K562 (cell line): ENCODE measurements around the gene ROM1. TPM values are rescaled to one million over a fixed set of nuclear protein-coding genes. Genes with fewer than 3 reads are reported as not detected.

Experiments used
- ARID1B ChIP-seq: fragments of 450-650 bp; IDR thresholded peaks from 2 replicates; pipeline ENCODE4 v1.6.1; 2016; ENCODE audit warnings: antibody characterized with exemption, mild to moderate bottlenecking, inconsistent platforms
- CHD4 ChIP-seq: fragments of 200-600 bp; sonication (generic); IDR thresholded peaks from 3 replicates; pipeline ENCODE4 v1.6.1; 2012; ENCODE audit warnings: low read depth, mild to moderate bottlenecking, mixed read lengths, low read length, inconsistent platforms; ENCODE audit not compliant: insufficient read depth, insufficient replicate concordance, poor library complexity, severe bottlenecking
- CREB1 ChIP-seq, 2 experiments: sonication (generic) in 1 of 2; formaldehyde crosslinking in 1 of 2; IDR thresholded peaks; 2 replicates each; pipeline versions ENCODE4 v1.6.1 to v1.8.0; 2012 to 2022; ENCODE audit warnings: inconsistent platforms in 1 of 2, mild to moderate bottlenecking in 1 of 2, missing genetic modification reagents in 1 of 2, moderate library complexity in 1 of 2
- E2F5 ChIP-seq: sonication (generic); formaldehyde crosslinking; IDR thresholded peaks from 2 replicates; pipeline ENCODE4 v1.8.0; 2022; ENCODE audit warnings: mild to moderate bottlenecking, missing genetic modification reagents
- ERF ChIP-seq: fragments of 450-650 bp; formaldehyde crosslinking; IDR thresholded peaks from 2 replicates; pipeline ENCODE4 v1.4.0; 2020; ENCODE audit warnings: mild to moderate bottlenecking, mixed read lengths
- GABPB1 ChIP-seq: sonication (generic); formaldehyde crosslinking; IDR thresholded peaks from 2 replicates; pipeline ENCODE4 v1.8.0; 2022; ENCODE audit warnings: mild to moderate bottlenecking, missing genetic modification reagents
- HLTF ChIP-seq: fragments of 450-650 bp; IDR thresholded peaks from 2 replicates; pipeline ENCODE4 v1.6.1; 2016
- MAFG ChIP-seq: fragments of 450-650 bp; conservative IDR thresholded peaks from 2 replicates; pipeline ENCODE4 v1.6.1; 2016; ENCODE audit warnings: missing genetic modification characterization, missing compliant biosample characterization
- MAFK ChIP-seq: IDR thresholded peaks from 2 replicates; pipeline ENCODE4 v1.6.1; 2011; ENCODE audit warnings: low read length, improper control_type of control experiment
- MIER1 ChIP-seq: fragments of 450-650 bp; IDR thresholded peaks from 2 replicates; pipeline ENCODE4 v1.6.1; 2016; ENCODE audit warnings: antibody characterized with exemption, mild to moderate bottlenecking, low read depth
- MTA2 ChIP-seq: fragments of 450-650 bp; IDR thresholded peaks from 2 replicates; pipeline ENCODE4 v1.6.1; 2016; ENCODE audit warnings: low read depth
- NEUROD1 ChIP-seq: fragments of 150-350 bp; IDR thresholded peaks from 2 replicates; pipeline ENCODE4 v1.6.1; 2014; ENCODE audit warnings: borderline replicate concordance, low read length, low read depth; ENCODE audit not compliant: partially characterized antibody
- PHF20 ChIP-seq: fragments of 450-650 bp; IDR thresholded peaks from 2 replicates; pipeline ENCODE4 v1.6.1; 2018; ENCODE audit not compliant: partially characterized antibody
- PKNOX1 ChIP-seq: fragments of 450-650 bp; IDR thresholded peaks from 2 replicates; pipeline ENCODE4 v1.6.1; 2016
- POLR2A ChIP-seq: fragments of 450-650 bp; conservative IDR thresholded peaks from 2 replicates; pipeline ENCODE4 v1.6.1; 2016
- POLR2AphosphoS5 ChIP-seq: IDR thresholded peaks from 2 replicates; pipeline ENCODE4 v1.6.1; 2011; ENCODE audit warnings: mild to moderate bottlenecking, low read depth, low read length, moderate library complexity; ENCODE audit not compliant: control insufficient read depth, insufficient read depth
- SUPT5H ChIP-seq: fragments of 450-650 bp; IDR thresholded peaks from 2 replicates; pipeline ENCODE4 v1.6.1; 2016
- ZBED1 ChIP-seq: IDR thresholded peaks from 2 replicates; pipeline ENCODE4 v1.6.1; 2014
- ZNF12 ChIP-seq: sonication (generic); formaldehyde crosslinking; IDR thresholded peaks from 2 replicates; pipeline ENCODE4 v1.4.0; 2020; ENCODE audit warnings: mild to moderate bottlenecking, missing genetic modification reagents
- ZNF589 ChIP-seq: fragments of 200-800 bp; sonication (Bioruptor generic); IDR thresholded peaks from 2 replicates; pipeline ENCODE4 v1.6.1; 2016; ENCODE audit warnings: low read depth, missing genetic modification characterization, missing compliant biosample characterization
- ZNF695 ChIP-seq: fragments of 450-650 bp; formaldehyde crosslinking; IDR thresholded peaks from 2 replicates; pipeline ENCODE4 v1.4.0; 2020; ENCODE audit warnings: mild to moderate bottlenecking, moderate library complexity
- ZNF75A ChIP-seq: fragments of 450-650 bp; formaldehyde crosslinking; IDR thresholded peaks from 2 replicates; pipeline ENCODE4 v1.4.0; 2020; ENCODE audit warnings: mild to moderate bottlenecking
- polyA plus RNA-seq, 8 experiments: library from polyadenylated mRNA; depleted of rRNA in 4 of 8; stranded (reverse) in 5 of 8; unstranded in 3 of 8; fragments of >200 nt; fragmentation: Nextera tagmentation in 2 of 8; fragmentation: Illumina TruSeq in 1 of 8; extraction: Ambion mirVana in 2 of 8; extraction: Trizol in 1 of 8; gene quantifications; 2 replicates each; pipeline versions ENCODE4 v1.2.1 to v1.2.3, GENCODE V29; 2011 to 2014; ENCODE audit warnings: inconsistent platforms in 1 of 8, missing spikeins in 1 of 8
- total RNA-seq, 7 experiments: library from RNA; depleted of rRNA in 6 of 7; stranded (reverse); fragments of >200 nt in 6 of 7; fragmentation: Illumina TruSeq in 2 of 7; extraction: Trizol in 2 of 7; gene quantifications; 2 replicates each; pipeline versions ENCODE4 v1.2.1 to v1.2.3, GENCODE V29; 2011 to 2021; ENCODE audit warnings: low replicate concordance in 1 of 7
- TF ChIP-seq, protein P1 (sequence below), 2 experiments: fragments of 250-450 bp in 1 of 2; fragments of 450-650 bp in 1 of 2; sonication (Bioruptor Pico) in 1 of 2; IDR thresholded peaks; 2 replicates each; pipeline versions ENCODE4 v1.6.1 to v1.8.0; 2016 to 2021; ENCODE audit warnings: mild to moderate bottlenecking in 2 of 2, moderate library complexity in 2 of 2, missing compliant biosample characterization in 1 of 2, missing genetic modification characterization in 1 of 2
- TF ChIP-seq, protein P2 (sequence below): fragments of 250-450 bp; sonication (Bioruptor Pico); IDR thresholded peaks from 2 replicates; pipeline ENCODE4 v1.4.0; 2020
- TF ChIP-seq, protein P3 (sequence below): fragments of 450-650 bp; formaldehyde crosslinking; IDR thresholded peaks from 2 replicates; pipeline ENCODE4 v1.4.0; 2020; ENCODE audit warnings: mild to moderate bottlenecking, mixed read lengths

ROM1 gene
- total and polyA plus RNA-seq, 9 of the 15 experiments (the other 6 are each of a cell fraction or from before 2014, with no cell fraction given), result 0.75 to 4.0 (median 2.6) TPM

GRCh38 chr11:62614275-62614674, 1.2 kb downstream of the ROM1 start (continued):
- no peak for TF ChIP-seq GABPB1 (CRISPR knock-in tag)
- TF ChIP-seq ZNF589 (CRISPR knock-in tag), result no peak
- TF ChIP-seq CREB1 (IDR thresholded peaks at IDR 0.05), result no peak
- no peak for TF ChIP-seq CREB1 (CRISPR knock-in tag; IDR thresholded peaks at IDR 0.05)
- no peak for TF ChIP-seq NEUROD1
- TF ChIP-seq, protein P1, sequence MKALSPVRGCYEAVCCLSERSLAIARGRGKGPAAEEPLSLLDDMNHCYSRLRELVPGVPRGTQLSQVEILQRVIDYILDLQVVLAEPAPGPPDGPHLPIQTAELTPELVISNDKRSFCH (CRISPR knock-in tag; IDR thresholded peaks at IDR 0.05), result no peak
- TF ChIP-seq, protein P1 (tag; IDR thresholded peaks at IDR 0.05), result no peak
- TF ChIP-seq ZBED1, result no peak
- peak; percentile 59 for TF ChIP-seq MAFG (tag)
- TF ChIP-seq PKNOX1, result peak; percentile 33; the same call in 1 of the 2 replicates
- no peak for TF ChIP-seq MTA2
- TF ChIP-seq E2F5 (CRISPR knock-in tag), result no peak
- no peak for TF ChIP-seq ZNF75A (CRISPR knock-in tag)
- peak; percentile 61 for TF ChIP-seq MAFK
- TF ChIP-seq, protein P2, sequence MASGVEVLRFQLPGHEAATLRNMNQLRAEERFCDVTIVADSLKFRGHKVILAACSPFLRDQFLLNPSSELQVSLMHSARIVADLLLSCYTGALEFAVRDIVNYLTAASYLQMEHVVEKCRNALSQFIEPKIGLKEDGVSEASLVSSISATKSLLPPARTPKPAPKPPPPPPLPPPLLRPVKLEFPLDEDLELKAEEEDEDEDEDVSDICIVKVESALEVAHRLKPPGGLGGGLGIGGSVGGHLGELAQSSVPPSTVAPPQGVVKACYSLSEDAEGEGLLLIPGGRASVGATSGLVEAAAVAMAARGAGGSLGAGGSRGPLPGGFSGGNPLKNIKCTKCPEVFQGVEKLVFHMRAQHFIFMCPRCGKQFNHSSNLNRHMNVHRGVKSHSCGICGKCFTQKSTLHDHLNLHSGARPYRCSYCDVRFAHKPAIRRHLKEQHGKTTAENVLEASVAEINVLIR, result no peak
- no peak for TF ChIP-seq ZNF695 (CRISPR knock-in tag)
- no peak for TF ChIP-seq ERF (CRISPR knock-in tag)
- TF ChIP-seq POLR2AphosphoS5, result 0 out of 2 replicates have a peak, but pooled peaks have one; percentile 23
- TF ChIP-seq SUPT5H, result no peak
- TF ChIP-seq ZNF12, result no peak
- TF ChIP-seq ARID1B, result 0 out of 2 replicates have a peak, but pooled peaks have one; percentile 15
- TF ChIP-seq, protein P3, sequence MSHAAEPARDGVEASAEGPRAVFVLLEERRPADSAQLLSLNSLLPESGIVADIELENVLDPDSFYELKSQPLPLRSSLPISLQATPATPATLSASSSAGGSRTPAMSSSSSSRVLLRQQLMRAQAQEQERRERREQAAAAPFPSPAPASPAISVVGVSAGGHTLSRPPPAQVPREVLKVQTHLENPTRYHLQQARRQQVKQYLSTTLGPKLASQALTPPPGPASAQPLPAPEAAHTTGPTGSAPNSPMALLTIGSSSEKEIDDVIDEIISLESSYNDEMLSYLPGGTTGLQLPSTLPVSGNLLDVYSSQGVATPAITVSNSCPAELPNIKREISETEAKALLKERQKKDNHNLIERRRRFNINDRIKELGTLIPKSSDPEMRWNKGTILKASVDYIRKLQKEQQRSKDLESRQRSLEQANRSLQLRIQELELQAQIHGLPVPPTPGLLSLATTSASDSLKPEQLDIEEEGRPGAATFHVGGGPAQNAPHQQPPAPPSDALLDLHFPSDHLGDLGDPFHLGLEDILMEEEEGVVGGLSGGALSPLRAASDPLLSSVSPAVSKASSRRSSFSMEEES (CRISPR knock-in tag), result no peak
- TF ChIP-seq PHF20, result no peak
- TF ChIP-seq POLR2A, result 0 out of 2 replicates have a peak, but pooled peaks have one; percentile 28
- TF ChIP-seq HLTF, result no peak
- TF ChIP-seq MIER1, result no peak
- TF ChIP-seq CHD4, result no peak
